NCI-H1436 (cell line): ENCODE data around the gene ACP6.

ENCODE experiments used
- DNase-seq: peaks from one replicate; lab custom pipeline; 2025; lab: John Stamatoyannopoulos, UW

ACP6 gene

GRCh38 chr1:147651466-147651865 is 18.9 kb downstream of the ACP6 start:
- no peak for DNase-seq

- DNase-seq = no peak
These were observed 21.4 kb downstream of the ACP6 start for GRCh38 chr1:147648933-147649332.

GRCh38 chr1:147647796-147648633 is 22.3 kb downstream of the ACP6 start:
- DNase-seq = no peak

GRCh38 chr1:147643974-147644373 is 26.4 kb downstream of the ACP6 start:
- no peak for DNase-seq

- DNase-seq = peak; percentile 59
These were observed 28.4 kb downstream of the ACP6 start for GRCh38 chr1:147641695-147642592.

GRCh38 chr1:147641291-147641690 is 29.0 kb downstream of the ACP6 start:
- DNase-seq = no peak

GRCh38 chr1:147640553-147641165 is 29.7 kb downstream of the ACP6 start:
- peak; percentile 81 for DNase-seq

GRCh38 chr1:147636314-147636713 is 34.0 kb downstream of the ACP6 start:
- DNase-seq = no peak

- DNase-seq = no peak
These were observed 35.0 kb downstream of the ACP6 start for GRCh38 chr1:147635342-147635741.

- no peak for DNase-seq
These were observed 35.7 kb downstream of the ACP6 start for GRCh38 chr1:147634645-147635044.

- DNase-seq = no peak
These were observed 36.6 kb downstream of the ACP6 start for GRCh38 chr1:147633759-147634158.

- no peak for DNase-seq
These were observed 38.5 kb downstream of the ACP6 start for GRCh38 chr1:147631839-147632238.

GRCh38 chr1:147630447-147630846 is 39.9 kb downstream of the ACP6 start:
- no peak for DNase-seq

GRCh38 chr1:147630022-147630421 is 40.3 kb downstream of the ACP6 start:
- DNase-seq = no peak

- DNase-seq = no peak
These were observed 41.9 kb downstream of the ACP6 start for GRCh38 chr1:147628441-147628840.

GRCh38 chr1:147627435-147628110 is 42.8 kb downstream of the ACP6 start:
- DNase-seq = peak; percentile 11

GRCh38 chr1:147626739-147627138 is 43.6 kb downstream of the ACP6 start:
- no peak for DNase-seq

- DNase-seq = no peak
These were observed 44.0 kb downstream of the ACP6 start for GRCh38 chr1:147626291-147626690.

- DNase-seq = no peak
These were observed 44.8 kb downstream of the ACP6 start for GRCh38 chr1:147625362-147625995.

GRCh38 chr1:147624529-147624928 is 45.8 kb downstream of the ACP6 start:
- no peak for DNase-seq

- DNase-seq = no peak
These were observed 46.3 kb downstream of the ACP6 start for GRCh38 chr1:147624011-147624410.
